GM23248 (cell line): Measurements from ENCODE around the gene ARAP1. TPM values are rescaled to one million over a fixed set of nuclear protein-coding genes. Genes with fewer than 3 reads are reported as not detected.

Source experiments
- DNase-seq: peaks from one replicate; pipeline ENCODE4 v3.0.0-alpha.2; 2015
- H2AFZ ChIP-seq: fragments of 200-600 bp; sonication (generic); 2 replicates; pipeline ENCODE4 v1.6.1; 2016; ENCODE audit warnings: antibody characterized with exemption
- H3F3A ChIP-seq: fragments of 200-600 bp; sonication (generic); 2 replicates; pipeline ENCODE4 v1.6.1; 2016; ENCODE audit warnings: mild to moderate bottlenecking, antibody characterized with exemption, mixed run types; ENCODE audit not compliant: insufficient read depth
- H3K27ac ChIP-seq: fragments of 200-600 bp; sonication (generic); 2 replicates; pipeline ENCODE4 v1.5.1; 2016; ENCODE audit warnings: mild to moderate bottlenecking
- H3K27me3 ChIP-seq: fragments of 200-600 bp; sonication (generic); replicated peaks from 2 replicates; pipeline ENCODE4 v1.6.1; 2016; ENCODE audit warnings: mild to moderate bottlenecking; ENCODE audit not compliant: insufficient read depth
- H3K36me3 ChIP-seq: fragments of 200-600 bp; sonication (generic); 2 replicates; pipeline ENCODE4 v1.6.1; 2016; ENCODE audit warnings: low read depth, mild to moderate bottlenecking
- H3K4me1 ChIP-seq: fragments of 200-600 bp; sonication (generic); 2 replicates; pipeline ENCODE4 v1.6.1; 2016; ENCODE audit warnings: mild to moderate bottlenecking; ENCODE audit not compliant: insufficient read depth
- H3K4me2 ChIP-seq: fragments of 200-600 bp; sonication (generic); one replicate; pipeline ENCODE4 v1.6.1; 2016; ENCODE audit warnings: mild to moderate bottlenecking; ENCODE audit not compliant: unreplicated experiment
- H3K4me3 ChIP-seq: fragments of 200-600 bp; sonication (generic); 2 replicates; pipeline ENCODE4 v1.5.1; 2016; ENCODE audit warnings: mild to moderate bottlenecking
- H3K79me2 ChIP-seq: fragments of 200-600 bp; sonication (generic); 2 replicates; pipeline ENCODE4 v1.6.1; 2016; ENCODE audit warnings: mild to moderate bottlenecking; ENCODE audit not compliant: insufficient read depth
- H3K9ac ChIP-seq: fragments of 200-600 bp; sonication (generic); 2 replicates; pipeline ENCODE4 v1.6.1; 2016; ENCODE audit warnings: mild to moderate bottlenecking
- H3K9me2 ChIP-seq: fragments of 200-600 bp; sonication (generic); 2 replicates; pipeline ENCODE4 v1.6.1; 2016; ENCODE audit warnings: mixed run types, mild to moderate bottlenecking, moderate library complexity; ENCODE audit not compliant: insufficient read depth
- H3K9me3 ChIP-seq: fragments of 200-600 bp; sonication (generic); one replicate; pipeline ENCODE4 v1.6.1; 2017; ENCODE audit warnings: low read depth
- H4K20me1 ChIP-seq: fragments of 200-600 bp; sonication (generic); 2 replicates; pipeline ENCODE4 v1.6.0; 2016; ENCODE audit not compliant: insufficient read depth
- EZH2 ChIP-seq: fragments of 200-600 bp; sonication (generic); IDR thresholded peaks from 2 replicates; pipeline ENCODE4 v1.6.1; 2018; ENCODE audit warnings: antibody characterized with exemption, mild to moderate bottlenecking; ENCODE audit not compliant: insufficient read depth, poor library complexity, severe bottlenecking
- EZH2phosphoT487 ChIP-seq: fragments of 200-600 bp; sonication (generic); IDR thresholded peaks from 2 replicates; pipeline ENCODE4 v1.6.1; 2018; ENCODE audit warnings: antibody characterized with exemption, moderate library complexity, mild to moderate bottlenecking, low read depth; ENCODE audit not compliant: insufficient read depth
- WGBS, 2 experiments: methylation state at CpG; one replicate each; pipeline ENCODE4 v1.1.6; 2015 to 2017; ENCODE audit warnings: low lambda C conversion rate in 2 of 2, low coverage in 1 of 2; ENCODE audit errors: missing lambda C conversion rate in 2 of 2; 5-methylcytosine and 5-hydroxymethylcytosine counted together
- in situ Hi-C: fragments of 300-500 bp; cut with MboI; formaldehyde crosslinking; loops from 2 replicates; pipeline ENCODE4 v1.15.0; 2020
- polyA plus RNA-seq: library from polyadenylated mRNA; unstranded; fragments of >200 nt; fragmentation: Nextera tagmentation; extraction: Ambion mirVana; gene quantifications from 2 replicates; pipeline ENCODE4 v1.2.1, GENCODE V29; 2016
- total RNA-seq: library from RNA; depleted of rRNA; stranded (reverse); fragments of >200 nt; shearing (Covaris generic); gene quantifications from 2 replicates; pipeline ENCODE4 v1.2.3, GENCODE V29; 2014

Gene ARAP1
- total and polyA plus RNA-seq, 2 experiments from 2014 or later: 41.5 to 73.9 TPM

GRCh38 chr11:72721689-72722049 is 30.5 kb downstream of the ARAP1 start:
- Histone ChIP-seq H3K9ac (peak overlapping the region; percentile 87), H3K9me2 (no peaks in the 10 kb centered on the region), H3K4me2 (peak overlapping the region; percentile 91), H3K4me3 (peak overlapping the region; percentile 91), H3K9me3 (no peaks in the 10 kb centered on the region), H2AFZ (peak overlapping the region; percentile 83), H3K27ac (peak overlapping the region; percentile 69), H3K36me3 (no peaks in the 10 kb centered on the region), H3K27me3 (no peaks in the 10 kb centered on the region), H4K20me1 (0 out of 2 replicates have a peak, but pooled peaks cover 3% of the 10 kb centered on the region), H3F3A (no peaks in the 10 kb centered on the region), H3K79me2 (peaks cover 83% of the 10 kb centered on the region), H3K4me1 (peaks cover 14% of the 10 kb centered on the region)
- in situ Hi-C loops: loop anchor here (25.0 kb wide), 1 partner anchor 441 kb away; no protein-coding TSS in a partner anchor
- WGBS, 2 experiments: 5 to 7% methylated on average over 13 of the region's 13 CpGs
- TF ChIP-seq EZH2phosphoT487: no peak
- TF ChIP-seq EZH2: no peak
- DNase-seq: peak; percentile 62

DNA sequence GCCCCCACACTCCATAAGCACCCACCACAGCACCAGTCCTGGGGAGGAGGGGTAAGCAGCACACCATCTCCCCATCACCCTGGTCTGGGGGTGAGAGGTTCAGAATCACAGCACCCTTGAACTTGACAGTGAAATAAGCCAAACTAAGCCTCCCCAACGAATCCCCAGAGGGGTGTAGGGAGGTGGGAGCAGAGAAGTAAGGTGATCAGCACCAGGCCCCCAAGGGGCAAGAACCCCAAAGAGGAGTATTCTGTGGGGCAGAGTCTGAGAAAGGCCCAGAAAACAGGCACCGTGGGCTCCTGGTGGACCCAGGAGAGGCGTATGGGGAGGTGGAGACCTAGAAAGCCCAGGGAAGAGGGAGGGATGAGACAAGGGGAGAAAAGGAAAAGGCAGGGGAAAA is 30.9 kb downstream of the ARAP1 start:
- no peak overlapping the region for H3K27ac ChIP-seq
- 10 to 17% methylated on average over 3 of the region's 3 CpGs for WGBS, 2 experiments
- no peaks in the 10 kb centered on the region for H3K36me3 ChIP-seq
- TF ChIP-seq EZH2phosphoT487 (no peak), EZH2 (no peak)
- peaks cover 14% of the 10 kb centered on the region for H3K4me1 ChIP-seq
- no peaks in the 10 kb centered on the region for H3F3A ChIP-seq
- in situ Hi-C loops: loop anchor here (25.0 kb wide), 1 partner anchor 441 kb away; no protein-coding TSS in a partner anchor
- no peak for DNase-seq
- H3K9ac ChIP-seq: peak overlapping the region; percentile 87
- H4K20me1 ChIP-seq: 0 out of 2 replicates have a peak, but pooled peaks cover 3% of the 10 kb centered on the region
- no peaks in the 10 kb centered on the region for H3K27me3 ChIP-seq
- no peak overlapping the region for H2AFZ ChIP-seq
- peak overlapping the region; percentile 91 for H3K4me2 ChIP-seq
- H3K9me3 ChIP-seq: no peaks in the 10 kb centered on the region
- no peaks in the 10 kb centered on the region for H3K9me2 ChIP-seq
- H3K79me2 ChIP-seq: peaks cover 87% of the 10 kb centered on the region
- H3K4me3 ChIP-seq: peak overlapping the region; percentile 91

DNA sequence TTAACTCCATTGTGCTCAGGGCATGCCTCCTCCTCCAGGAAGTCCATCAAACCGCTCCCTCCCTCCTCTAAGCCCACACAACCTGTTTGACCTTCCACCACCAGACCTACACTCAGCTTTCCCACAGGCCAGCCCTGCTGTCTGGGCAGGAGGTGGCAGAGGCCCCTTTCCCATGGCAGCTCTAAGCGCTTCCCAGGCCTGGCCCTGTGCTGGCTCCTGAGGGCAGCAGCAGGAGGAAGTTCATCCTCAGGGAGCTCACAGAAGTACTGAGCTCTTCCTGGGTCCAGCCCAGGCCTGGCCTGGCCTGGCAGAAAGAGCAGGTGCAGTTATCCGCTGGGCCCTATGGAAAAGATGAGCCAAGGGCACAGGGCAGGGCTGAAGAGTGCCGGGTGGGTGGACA is 31.4 kb downstream of the ARAP1 start:
- 0 out of 2 replicates have a peak, but pooled peaks cover 3% of the 10 kb centered on the region for H4K20me1 ChIP-seq
- peaks cover 14% of the 10 kb centered on the region for H3K4me1 ChIP-seq
- H3K36me3 ChIP-seq: no peaks in the 10 kb centered on the region
- H3K4me3 ChIP-seq: peak overlapping the region; percentile 91
- no peaks in the 10 kb centered on the region for H3K27me3 ChIP-seq
- 46 to 56% methylated on average over 4 of the region's 4 CpGs for WGBS, 2 experiments
- H3K79me2 ChIP-seq: peaks cover 92% of the 10 kb centered on the region
- peak overlapping the region; percentile 87 for H3K9ac ChIP-seq
- no peaks in the 10 kb centered on the region for H3F3A ChIP-seq
- no peak overlapping the region for H2AFZ ChIP-seq
- TF ChIP-seq EZH2phosphoT487: no peak
- TF ChIP-seq EZH2: no peak
- in situ Hi-C loops: loop anchor here (25.0 kb wide), 1 partner anchor 442 kb away; no protein-coding TSS in a partner anchor
- no peak overlapping the region for H3K27ac ChIP-seq
- no peaks in the 10 kb centered on the region for H3K9me2 ChIP-seq
- peak overlapping the region; percentile 91 for H3K4me2 ChIP-seq
- peak; percentile 31 for DNase-seq
- H3K9me3 ChIP-seq: no peaks in the 10 kb centered on the region

DNA sequence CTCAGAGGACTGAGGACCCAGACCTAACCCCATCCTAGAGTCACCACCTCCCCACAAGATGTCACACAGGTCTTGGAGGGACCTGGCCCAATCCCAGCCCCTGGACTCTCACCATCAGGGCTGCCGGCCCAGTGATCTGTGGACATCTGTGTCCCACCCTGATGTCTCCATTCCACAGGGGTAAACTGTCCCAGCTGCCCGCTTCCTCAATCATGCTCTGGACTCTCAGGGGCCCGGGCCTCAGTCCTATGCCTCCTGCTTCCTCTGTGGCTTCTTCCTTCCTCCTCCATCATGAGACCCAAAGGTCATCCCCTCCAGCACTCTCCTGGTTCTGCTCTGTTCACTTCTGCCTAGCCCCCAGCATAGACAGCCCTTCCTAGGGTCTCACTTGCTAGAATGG is 32.2 kb downstream of the ARAP1 start:
- Histone ChIP-seq H3K4me3 (peak overlapping the region; percentile 91), H3K4me1 (peaks cover 14% of the 10 kb centered on the region), H3K9ac (peak overlapping the region; percentile 87), H4K20me1 (0 out of 2 replicates have a peak, but pooled peaks cover 3% of the 10 kb centered on the region), H2AFZ (no peak overlapping the region), H3K9me2 (no peaks in the 10 kb centered on the region), H3F3A (no peaks in the 10 kb centered on the region), H3K9me3 (no peaks in the 10 kb centered on the region), H3K36me3 (no peaks in the 10 kb centered on the region), H3K27ac (no peak overlapping the region), H3K4me2 (peak overlapping the region; percentile 91), H3K27me3 (no peaks in the 10 kb centered on the region), H3K79me2 (peaks cover 98% of the 10 kb centered on the region)
- DNase-seq: no peak
- TF ChIP-seq EZH2 (no peak), EZH2phosphoT487 (no peak)
- in situ Hi-C loops: loop anchor here (25.0 kb wide), 1 partner anchor 442 kb away; no protein-coding TSS in a partner anchor
- 46 to 50% methylated on average over 3 of the region's 3 CpGs for WGBS, 2 experiments
